Measurements from ENCODE around the gene GOLGB1. TPM values are rescaled to one million over a fixed set of nuclear protein-coding genes. Genes with fewer than 3 reads are reported as not detected.

The GOLGB1 gene
- total RNA-seq, 1 donor from 2014 or later = 63.1 TPM

GRCh38 chr3:121740896-121741295, 8.6 kb downstream of the GOLGB1 start:
- no peak overlapping the region for H3K27ac Mint-ChIP-seq (ENCODE audit: unreplicated experiment)
- H3K4me3 Mint-ChIP-seq (ENCODE audit: unreplicated experiment) = no peak overlapping the region

DNA sequence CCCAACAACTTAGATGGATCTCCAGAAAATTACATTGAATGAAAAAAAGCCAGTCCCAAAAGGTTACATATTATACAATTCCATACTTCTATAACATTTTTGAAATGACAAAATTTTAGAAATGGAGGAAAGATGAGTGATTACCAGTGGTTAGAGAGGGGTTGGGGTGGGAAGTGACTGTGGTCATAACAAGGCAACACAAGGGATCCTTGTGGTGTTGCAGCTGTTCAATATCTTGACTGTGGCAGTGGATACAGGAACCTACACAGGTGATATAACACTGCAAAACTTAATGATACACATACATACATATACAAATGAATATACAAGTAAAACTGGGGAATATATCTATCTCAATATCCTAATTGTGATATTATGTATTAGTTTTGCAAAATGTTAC, 9.6 kb downstream of the GOLGB1 start:
- Mint-ChIP-seq H3K27me3 (ENCODE audit: unreplicated experiment) (no peaks in the 10 kb centered on the region), H3K4me1 (ENCODE audit: unreplicated experiment) (peaks cover 3% of the 10 kb centered on the region), H3K4me3 (ENCODE audit: unreplicated experiment) (no peak overlapping the region), H3K9me3 (ENCODE audit: unreplicated experiment) (no peaks in the 10 kb centered on the region), H3K36me3 (ENCODE audit: low read depth, unreplicated experiment) (peaks cover 6% of the 10 kb centered on the region), H3K27ac (ENCODE audit: unreplicated experiment) (no peak overlapping the region)
- DNase-seq (ENCODE audit: low spot score) = no peak
- TF ChIP-seq, protein P1, sequence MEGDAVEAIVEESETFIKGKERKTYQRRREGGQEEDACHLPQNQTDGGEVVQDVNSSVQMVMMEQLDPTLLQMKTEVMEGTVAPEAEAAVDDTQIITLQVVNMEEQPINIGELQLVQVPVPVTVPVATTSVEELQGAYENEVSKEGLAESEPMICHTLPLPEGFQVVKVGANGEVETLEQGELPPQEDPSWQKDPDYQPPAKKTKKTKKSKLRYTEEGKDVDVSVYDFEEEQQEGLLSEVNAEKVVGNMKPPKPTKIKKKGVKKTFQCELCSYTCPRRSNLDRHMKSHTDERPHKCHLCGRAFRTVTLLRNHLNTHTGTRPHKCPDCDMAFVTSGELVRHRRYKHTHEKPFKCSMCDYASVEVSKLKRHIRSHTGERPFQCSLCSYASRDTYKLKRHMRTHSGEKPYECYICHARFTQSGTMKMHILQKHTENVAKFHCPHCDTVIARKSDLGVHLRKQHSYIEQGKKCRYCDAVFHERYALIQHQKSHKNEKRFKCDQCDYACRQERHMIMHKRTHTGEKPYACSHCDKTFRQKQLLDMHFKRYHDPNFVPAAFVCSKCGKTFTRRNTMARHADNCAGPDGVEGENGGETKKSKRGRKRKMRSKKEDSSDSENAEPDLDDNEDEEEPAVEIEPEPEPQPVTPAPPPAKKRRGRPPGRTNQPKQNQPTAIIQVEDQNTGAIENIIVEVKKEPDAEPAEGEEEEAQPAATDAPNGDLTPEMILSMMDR (IDR thresholded peaks at IDR 0.05; ENCODE audit: unreplicated experiment) = no peak

More at GRCh38 chr3:121740896-121741295, 8.6 kb downstream of the GOLGB1 start:
- H3K36me3 Mint-ChIP-seq (ENCODE audit: low read depth, unreplicated experiment) = peaks cover 6% of the 10 kb centered on the region
- no peaks in the 10 kb centered on the region for H3K9me3 Mint-ChIP-seq (ENCODE audit: unreplicated experiment)
- H3K27me3 Mint-ChIP-seq (ENCODE audit: unreplicated experiment) = no peaks in the 10 kb centered on the region
- DNase-seq (ENCODE audit: low spot score) = no peak
- H3K4me1 Mint-ChIP-seq (ENCODE audit: unreplicated experiment) = peaks cover 3% of the 10 kb centered on the region
- TF ChIP-seq, protein P1 (IDR thresholded peaks at IDR 0.05; ENCODE audit: unreplicated experiment) = no peak

GRCh38 chr3:121737644-121738043, 11.9 kb downstream of the GOLGB1 start:
- no peak overlapping the region for H3K27ac Mint-ChIP-seq (ENCODE audit: unreplicated experiment)
- H3K9me3 Mint-ChIP-seq (ENCODE audit: unreplicated experiment) = no peaks in the 10 kb centered on the region
- H3K27me3 Mint-ChIP-seq (ENCODE audit: unreplicated experiment) = no peaks in the 10 kb centered on the region
- TF ChIP-seq, protein P1 (IDR thresholded peaks at IDR 0.05; ENCODE audit: unreplicated experiment) = no peak
- H3K4me1 Mint-ChIP-seq (ENCODE audit: unreplicated experiment) = peaks cover 3% of the 10 kb centered on the region
- H3K4me3 Mint-ChIP-seq (ENCODE audit: unreplicated experiment) = no peak overlapping the region
- peaks cover 6% of the 10 kb centered on the region for H3K36me3 Mint-ChIP-seq (ENCODE audit: low read depth, unreplicated experiment)
- DNase-seq (ENCODE audit: low spot score) = no peak

DNA sequence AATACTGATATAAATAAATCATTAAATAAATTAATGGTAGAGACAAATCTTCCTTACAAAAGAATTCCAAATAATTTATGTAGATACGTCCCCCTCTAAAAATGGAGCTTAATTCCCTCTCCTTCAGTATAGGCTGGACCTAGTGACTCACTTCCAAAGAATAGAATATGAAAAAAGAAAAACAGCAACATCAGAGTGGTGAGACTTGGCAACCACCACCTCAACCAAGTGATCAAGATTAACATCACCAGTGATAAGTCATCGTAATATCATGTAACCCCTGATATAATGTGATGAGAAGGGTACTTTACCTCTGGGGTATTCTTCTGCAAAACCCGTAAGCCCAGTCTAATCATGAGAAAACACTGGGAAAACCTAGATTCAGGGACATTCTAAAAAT, 13.4 kb downstream of the GOLGB1 start:
- Mint-ChIP-seq H3K4me3 (ENCODE audit: unreplicated experiment) (no peak overlapping the region), H3K9me3 (ENCODE audit: unreplicated experiment) (no peaks in the 10 kb centered on the region), H3K4me1 (ENCODE audit: unreplicated experiment) (peaks cover 11% of the 10 kb centered on the region), H3K27ac (ENCODE audit: unreplicated experiment) (peak overlapping the region; percentile 61), H3K36me3 (ENCODE audit: low read depth, unreplicated experiment) (peaks cover 3% of the 10 kb centered on the region), H3K27me3 (ENCODE audit: unreplicated experiment) (no peaks in the 10 kb centered on the region)
- DNase-seq (ENCODE audit: low spot score) = no peak
- TF ChIP-seq, protein P1 (IDR thresholded peaks at IDR 0.05; ENCODE audit: unreplicated experiment) = no peak

DNA sequence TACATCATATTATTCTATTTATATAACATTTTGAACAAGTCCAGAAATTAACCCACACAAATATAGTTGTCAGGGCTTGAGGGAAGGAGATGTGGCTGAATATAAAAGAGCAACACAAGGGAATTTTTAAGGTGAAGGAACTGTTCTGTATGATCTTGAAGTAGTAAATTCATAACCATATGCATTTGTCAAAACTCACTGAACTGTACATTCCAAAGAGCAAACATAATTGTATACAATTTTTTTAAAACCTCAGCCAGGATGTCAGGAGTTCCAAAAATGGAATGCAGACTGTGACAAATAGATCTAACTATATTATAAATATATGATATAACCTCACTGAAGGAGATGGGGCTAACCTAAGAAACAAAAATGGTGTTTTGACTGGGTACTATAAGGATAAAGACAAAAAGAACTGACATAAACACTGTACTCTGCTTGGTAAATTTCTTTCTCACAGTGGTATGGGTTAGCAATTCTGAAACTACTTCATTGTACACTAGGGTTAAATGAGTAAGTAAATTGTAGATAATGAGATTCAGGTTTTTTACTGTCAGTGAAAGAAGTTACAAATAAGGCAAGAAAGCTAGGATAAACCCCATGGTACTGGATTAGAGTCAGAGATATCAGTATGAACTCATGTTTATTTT, 14.4 kb downstream of the GOLGB1 start:
- Mint-ChIP-seq H3K4me1 (ENCODE audit: unreplicated experiment) (peaks cover 19% of the 10 kb centered on the region), H3K27me3 (ENCODE audit: unreplicated experiment) (no peaks in the 10 kb centered on the region), H3K27ac (ENCODE audit: unreplicated experiment) (no peak overlapping the region), H3K36me3 (ENCODE audit: low read depth, unreplicated experiment) (peaks cover 3% of the 10 kb centered on the region), H3K9me3 (ENCODE audit: unreplicated experiment) (no peaks in the 10 kb centered on the region), H3K4me3 (ENCODE audit: unreplicated experiment) (no peak overlapping the region)
- TF ChIP-seq, protein P1 (IDR thresholded peaks at IDR 0.05; ENCODE audit: unreplicated experiment) = no peak
- no peak for DNase-seq (ENCODE audit: low spot score)

Measured in endothelial cell (in vitro differentiated cells).